ENCODE data around the gene SLC4A2.
A peak's percentile ranks its signal among the peaks of the same experiment; 100 is the strongest.

The SLC4A2 gene

DNA sequence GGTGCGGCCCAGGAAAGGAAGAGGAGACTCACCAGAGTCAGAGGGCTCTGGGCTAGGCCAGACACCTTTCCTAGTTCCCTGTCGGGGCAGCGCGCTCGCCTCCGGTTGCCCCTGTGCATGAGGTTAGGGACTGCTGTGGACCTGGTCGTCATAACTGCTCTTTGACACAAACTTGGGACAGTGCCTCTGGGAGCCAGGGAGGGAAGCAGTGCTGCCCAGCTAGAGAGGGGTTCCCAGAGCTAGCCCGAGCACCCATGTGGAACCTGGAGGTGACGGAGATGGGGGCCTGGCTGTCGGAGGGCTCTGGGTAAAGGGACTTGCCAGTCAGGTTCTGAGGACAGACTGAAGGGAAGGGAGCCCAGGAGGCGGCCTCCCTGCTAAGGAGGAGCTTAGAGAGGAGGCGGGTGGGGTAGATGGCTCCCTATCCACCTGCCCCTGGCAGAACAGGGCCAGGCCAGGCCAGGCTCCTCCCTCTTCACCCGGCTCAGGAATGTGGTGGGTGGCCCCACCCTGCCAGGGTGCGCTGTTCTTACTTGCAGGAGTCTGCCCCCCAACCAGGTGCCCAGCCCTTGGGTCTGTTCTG is 56.5 kb downstream of the SLC4A2 start:
- no peak for DNase-seq (ENCODE audit: low read depth, low spot score)

DNA sequence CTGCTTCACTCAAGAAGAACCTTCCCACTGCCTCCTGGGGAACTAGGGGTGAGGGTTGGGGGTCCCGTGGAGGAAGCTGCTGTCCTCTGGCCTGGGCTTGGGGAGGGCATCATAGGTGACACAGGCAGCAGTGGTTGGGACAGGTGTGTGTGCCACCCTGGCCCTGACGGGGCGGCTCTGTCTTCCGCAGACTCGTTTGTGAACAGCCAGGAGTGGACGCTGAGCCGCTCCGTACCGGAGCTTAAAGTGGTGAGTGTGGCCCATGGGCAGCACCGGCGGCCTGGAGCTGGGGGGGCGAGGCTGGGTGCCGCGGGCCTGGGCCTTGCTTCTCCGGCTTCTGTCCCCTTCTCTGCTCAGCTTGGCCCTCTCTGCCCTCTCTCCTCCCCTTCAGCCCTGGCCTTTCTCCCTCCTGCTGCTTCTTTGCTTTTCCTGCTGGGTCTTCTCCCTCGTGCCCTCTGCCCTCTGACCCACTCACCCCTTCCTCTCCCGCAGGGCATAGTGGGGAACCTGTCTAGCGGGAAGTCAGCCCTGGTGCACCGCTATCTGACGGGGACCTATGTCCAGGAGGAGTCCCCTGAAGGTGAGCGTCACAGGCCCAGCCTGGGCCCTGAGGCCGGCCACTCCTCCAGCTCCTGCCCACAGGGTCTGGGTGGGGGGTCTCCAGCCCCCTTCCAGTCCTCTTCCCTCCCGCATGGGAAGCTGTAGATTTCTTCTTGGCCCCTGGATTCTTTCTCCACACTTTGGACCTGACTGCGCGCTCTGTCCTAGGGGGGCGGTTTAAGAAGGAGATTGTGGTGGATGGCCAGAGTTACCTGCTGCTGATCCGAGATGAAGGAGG is 57.4 kb downstream of the SLC4A2 start:
- DNase-seq (ENCODE audit: low read depth, low spot score), result no peak

DNA sequence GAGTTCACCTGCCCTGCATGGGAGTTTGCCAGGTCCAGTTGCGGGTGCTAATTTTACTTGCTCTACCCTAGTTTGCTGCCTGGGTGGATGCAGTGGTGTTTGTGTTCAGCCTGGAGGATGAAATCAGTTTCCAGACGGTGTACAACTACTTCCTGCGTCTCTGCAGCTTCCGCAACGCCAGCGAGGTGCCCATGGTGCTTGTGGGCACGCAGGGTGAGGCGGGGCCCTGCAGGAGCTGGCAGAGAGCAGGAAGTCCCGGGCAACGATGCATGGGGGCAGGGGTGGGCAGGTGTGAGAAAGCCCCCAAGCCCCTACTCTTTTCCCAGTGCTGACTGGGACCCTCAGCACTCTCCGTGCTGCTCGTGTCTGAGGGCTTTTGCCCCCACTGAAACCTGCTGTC is 58.2 kb downstream of the SLC4A2 start:
- DNase-seq (ENCODE audit: low read depth, low spot score), result no peak

DNA sequence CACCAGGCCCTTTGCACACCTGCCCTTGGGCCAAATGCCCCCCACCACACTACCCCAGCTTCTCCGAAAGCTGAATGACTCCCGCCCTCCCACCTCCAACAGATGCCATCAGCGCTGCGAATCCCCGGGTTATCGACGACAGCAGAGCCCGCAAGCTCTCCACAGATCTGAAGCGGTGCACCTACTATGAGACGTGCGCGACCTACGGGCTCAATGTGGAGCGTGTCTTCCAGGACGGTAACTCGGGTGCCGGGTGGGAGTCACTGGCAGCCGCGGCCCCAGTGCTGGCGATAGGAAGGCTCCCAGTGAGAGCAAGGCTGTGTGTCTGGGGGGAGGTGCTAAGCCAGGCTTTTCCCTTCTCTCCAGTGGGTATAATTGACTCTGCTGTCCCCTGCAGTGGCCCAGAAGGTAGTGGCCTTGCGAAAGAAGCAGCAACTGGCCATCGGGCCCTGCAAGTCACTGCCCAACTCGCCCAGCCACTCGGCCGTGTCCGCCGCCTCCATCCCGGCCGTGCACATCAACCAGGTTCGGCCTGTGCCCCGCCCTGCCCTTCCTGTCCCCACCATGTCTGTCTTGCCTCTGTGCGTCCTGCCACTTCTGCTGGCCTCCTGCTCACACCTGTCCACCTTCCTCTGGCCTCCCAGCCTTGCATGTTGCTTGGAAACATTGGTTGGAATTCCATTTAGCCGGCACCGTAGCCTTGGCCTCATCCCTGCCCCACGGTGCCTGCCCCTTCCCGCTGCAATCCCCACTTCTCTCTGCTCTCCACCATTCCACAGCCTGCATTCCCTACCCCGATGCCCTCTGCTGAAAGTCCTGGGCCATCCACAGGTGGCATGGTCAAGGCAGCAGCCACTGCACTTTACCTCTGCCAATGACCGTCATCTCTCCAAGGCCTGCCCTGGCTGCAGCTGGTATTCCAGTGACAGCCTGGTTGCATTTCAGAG is 59.0 kb downstream of the SLC4A2 start:
- DNase-seq (ENCODE audit: low read depth, low spot score), result no peak

DNA sequence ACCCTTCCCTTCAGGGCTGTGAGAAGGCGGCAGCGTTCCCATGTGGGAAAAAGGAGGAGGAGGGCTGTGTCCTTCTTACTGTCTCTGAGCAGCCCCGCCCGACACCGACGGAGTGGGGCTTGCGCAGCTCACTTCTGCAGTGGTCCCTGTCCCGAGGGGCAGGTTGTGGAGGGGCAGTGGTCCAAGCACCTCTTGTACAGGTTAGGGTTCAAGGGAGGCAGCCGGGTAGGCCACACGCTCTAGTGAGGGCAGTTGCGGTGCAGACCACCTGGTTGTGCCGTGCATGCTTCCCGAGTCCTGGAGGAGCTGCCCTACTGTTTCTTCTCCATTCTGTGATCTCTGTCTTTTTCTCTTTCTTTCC is 59.6 kb downstream of the SLC4A2 start:
- no peak for DNase-seq (ENCODE audit: low read depth, low spot score)

DNA sequence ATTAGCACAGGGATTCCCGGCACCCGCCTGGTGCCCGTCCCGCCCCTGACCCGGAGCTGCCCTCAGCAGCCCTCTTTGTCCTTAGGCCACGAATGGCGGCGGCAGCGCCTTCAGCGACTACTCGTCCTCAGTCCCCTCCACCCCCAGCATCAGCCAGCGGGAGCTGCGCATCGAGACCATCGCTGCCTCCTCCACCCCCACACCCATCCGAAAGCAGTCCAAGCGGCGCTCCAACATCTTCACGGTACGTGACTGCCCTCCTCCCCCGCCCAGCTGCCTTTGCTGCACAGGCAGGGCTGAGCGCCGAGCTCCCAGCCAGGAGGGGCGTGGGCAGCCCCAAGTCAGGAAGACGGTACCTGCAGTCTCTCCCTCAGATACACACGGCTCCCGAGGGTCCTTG is 60.5 kb downstream of the SLC4A2 start:
- DNase-seq (ENCODE audit: low read depth, low spot score), result no peak

DNA sequence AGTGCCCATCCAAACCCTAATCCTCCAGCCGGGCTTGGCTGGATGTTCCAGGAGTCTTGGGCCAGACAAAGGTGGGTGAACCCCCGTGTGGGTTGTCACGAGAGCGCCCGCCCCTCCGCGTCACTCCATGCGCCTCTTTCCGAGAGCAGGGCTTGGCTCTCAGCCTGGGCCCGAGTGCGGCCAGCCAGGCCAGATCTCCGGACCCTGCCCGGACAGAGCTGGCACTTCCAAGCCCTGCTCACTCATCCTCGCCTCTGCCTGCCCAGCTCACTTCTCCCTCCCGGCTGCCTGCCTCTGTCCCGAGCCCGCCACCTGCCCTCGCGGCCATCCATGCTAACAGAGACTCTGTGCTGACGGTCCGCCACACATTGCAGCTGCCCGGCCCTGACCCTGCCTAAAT is 61.5 kb downstream of the SLC4A2 start:
- no peak for DNase-seq (ENCODE audit: low read depth, low spot score)

DNA sequence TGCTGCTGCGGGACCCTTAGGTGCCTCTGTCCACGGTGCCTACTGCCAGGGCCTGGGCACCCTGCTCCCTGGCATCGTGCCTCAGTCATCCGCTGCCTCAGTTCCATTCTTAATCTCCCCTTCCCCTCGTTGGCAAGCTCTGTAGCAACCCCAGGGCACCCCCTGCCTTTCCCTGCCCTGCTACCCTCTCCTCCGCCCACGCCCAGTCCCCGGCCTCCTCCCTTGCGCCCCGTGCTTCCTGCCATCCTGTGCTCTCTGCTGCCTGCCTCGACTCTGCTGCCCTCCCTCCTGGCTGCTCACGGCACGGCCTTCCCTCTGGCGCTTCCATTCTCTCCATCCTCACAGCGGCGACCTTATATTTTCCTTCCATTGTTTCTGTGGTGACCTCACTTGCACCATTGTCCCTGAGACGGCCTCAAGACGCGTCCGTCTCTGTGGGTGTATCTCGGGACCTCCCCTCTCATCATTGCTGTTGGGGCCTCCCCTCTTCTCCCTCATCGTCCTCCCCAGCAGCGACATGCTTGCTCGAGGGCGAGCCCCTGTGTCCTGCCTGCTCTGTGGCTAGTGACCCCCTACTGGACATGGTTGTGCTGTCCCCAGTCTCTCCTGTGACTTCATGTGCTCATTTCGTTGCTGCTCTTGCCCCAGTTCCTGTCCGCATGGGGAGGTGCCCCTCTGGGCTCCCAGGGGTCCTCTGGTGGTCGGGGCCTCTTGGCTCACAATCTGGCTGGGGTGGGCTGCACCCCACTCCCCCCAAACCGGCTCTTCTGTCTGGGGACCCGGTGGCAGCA is 62.2 kb downstream of the SLC4A2 start:
- no peak for DNase-seq (ENCODE audit: low read depth, low spot score)

DNA sequence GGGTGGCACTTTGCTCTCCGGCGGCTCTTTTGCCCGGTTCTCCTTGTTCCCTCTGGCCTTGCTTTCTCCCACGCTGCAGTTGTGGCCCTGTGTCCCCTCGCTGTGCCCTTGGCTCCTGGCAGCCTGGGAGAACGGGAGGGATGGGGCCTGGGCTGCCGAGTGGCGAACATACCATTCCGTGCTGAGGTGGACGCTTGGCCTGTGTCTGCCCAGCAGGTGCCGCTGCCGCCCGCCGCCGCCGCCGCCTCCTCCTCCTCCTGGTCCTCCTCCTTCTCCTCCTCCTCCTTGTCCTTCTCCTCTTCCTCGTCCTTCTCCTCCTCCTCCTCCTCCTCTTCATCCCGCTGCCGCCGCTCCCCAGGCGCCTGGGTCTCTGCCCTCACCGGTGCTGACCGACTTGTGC is 62.9 kb downstream of the SLC4A2 start:
- DNase-seq (ENCODE audit: low read depth, low spot score), result no peak

DNA sequence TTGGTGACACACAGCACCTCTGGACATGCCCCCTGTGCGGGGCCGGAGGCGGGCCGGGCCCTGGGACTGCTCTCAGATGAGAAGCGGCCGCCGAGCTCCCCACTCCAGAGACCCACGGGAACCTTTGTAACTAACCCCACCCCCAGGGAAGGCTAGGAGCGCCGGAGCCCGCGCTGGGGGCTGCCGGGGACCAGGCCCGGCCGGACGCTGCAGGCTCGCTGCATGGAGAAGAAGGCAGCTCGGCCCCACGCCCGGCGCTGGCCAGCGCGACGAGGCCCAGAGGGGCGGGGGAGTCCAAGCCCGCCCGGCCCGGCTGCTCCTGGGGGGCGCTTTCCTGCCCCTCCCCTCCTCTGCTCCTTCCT is 63.4 kb downstream of the SLC4A2 start:
- DNase-seq (ENCODE audit: low read depth, low spot score), result no peak

DNA sequence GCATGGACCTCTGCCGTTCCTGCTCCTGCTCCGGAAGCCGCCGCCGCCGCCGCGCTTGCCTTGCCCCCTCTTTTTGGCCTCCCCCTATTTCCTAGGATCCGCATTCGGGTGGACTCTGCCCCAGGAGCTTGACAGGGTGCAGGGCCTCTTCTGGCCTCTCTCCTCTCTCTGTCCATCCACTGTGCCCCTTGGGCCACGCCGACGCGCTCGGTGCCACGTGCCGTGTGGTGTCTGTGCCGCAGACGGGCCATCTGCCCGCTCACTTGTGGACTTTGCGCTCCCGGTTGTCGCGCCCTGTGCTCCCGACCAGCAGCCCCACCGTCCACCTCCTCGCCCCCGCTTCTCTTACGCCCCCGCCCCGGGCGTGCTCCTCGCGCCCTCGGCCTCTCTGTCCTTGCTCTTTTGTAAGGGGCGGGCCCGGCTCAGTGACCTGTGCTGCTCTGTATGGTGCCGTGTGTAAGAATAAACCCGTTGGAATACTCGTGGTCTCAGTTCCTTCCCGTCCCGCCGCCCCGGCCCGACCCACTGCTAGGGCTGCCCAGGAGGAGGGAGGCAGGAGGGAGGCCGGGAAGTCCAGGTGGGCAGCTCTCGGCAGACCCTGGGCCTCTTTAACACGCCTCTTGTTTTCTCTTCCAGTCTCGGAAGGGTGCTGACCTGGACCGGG is 63.9 kb downstream of the SLC4A2 start:
- no peak for DNase-seq (ENCODE audit: low read depth, low spot score)

DNA sequence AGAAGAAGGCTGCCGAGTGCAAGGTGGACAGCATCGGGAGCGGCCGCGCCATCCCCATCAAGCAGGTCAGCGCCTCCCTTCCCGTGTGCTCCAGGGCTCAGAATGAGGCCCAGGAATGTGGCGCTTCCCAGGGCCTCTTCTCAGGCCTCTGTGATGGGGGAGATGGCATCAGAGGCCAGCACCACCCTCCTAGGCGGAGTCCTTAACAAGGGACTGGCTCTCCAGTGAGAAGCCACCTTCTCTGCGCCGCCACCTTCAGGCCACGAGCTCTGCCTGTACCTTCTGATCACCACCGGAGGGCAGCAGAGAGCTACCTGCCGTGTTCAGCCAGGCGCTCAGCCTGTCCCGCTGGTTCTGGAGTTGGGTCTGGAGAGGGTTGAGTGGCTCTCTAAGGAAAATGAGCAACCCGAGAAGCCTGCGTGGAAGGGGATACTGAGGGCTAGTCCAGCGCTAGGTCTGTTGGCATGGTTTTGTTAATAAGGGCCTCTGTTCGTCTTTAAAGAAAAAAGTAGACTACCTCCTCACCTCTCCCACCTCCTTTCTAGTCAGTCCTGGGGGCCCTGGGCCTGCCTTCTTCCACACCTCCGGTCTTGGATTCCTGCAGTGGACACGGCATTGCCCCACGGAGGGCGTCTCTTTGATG is 64.6 kb downstream of the SLC4A2 start:
- DNase-seq (ENCODE audit: low read depth, low spot score), result peak; percentile 48

DNA sequence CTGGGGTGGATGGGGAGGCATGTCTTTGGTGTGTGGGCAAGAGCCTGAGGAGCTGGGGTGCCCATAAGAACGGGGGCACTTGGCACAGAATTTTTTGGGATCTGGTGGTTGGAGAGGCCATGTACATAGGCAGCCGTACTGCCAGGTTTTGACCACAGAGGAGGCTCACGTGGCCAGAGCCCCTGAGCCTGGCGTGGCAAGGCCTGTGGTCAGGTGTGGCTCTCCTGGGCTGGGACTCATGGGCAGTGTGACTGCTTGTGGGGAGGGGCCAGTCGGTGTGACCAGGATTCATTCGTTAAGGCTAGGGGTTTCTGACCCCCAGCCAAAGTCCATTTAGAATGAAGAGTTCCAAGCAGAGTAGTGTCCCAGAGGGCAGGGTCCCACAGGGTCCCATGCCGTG is 65.1 kb downstream of the SLC4A2 start:
- DNase-seq (ENCODE audit: low read depth, low spot score), result no peak

DNA sequence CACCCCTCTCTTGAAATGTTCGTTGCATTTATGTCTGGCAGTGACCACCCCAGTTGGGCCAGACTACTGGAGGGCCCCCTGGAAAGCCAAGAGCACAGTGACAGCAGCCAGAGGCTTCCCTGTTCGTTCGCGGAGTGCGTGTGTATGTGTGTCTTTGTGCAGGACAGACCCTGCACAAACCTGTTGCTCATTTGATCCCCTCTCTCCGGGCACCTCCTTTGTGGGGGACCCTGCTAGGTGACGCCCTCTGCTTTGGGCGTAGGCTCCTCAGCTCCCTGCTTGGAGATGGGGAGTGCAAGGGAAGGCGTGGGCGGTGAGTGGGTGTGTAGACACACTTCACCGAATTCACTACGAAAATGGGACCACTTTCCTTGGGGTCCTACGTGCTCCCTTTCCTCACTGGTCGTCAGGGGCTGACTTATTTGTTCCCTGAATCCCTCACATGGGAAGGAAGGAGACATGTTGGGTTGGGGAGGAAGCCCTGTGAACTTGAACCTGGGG is 65.6 kb downstream of the SLC4A2 start:
- no peak for DNase-seq (ENCODE audit: low read depth, low spot score)

DNA sequence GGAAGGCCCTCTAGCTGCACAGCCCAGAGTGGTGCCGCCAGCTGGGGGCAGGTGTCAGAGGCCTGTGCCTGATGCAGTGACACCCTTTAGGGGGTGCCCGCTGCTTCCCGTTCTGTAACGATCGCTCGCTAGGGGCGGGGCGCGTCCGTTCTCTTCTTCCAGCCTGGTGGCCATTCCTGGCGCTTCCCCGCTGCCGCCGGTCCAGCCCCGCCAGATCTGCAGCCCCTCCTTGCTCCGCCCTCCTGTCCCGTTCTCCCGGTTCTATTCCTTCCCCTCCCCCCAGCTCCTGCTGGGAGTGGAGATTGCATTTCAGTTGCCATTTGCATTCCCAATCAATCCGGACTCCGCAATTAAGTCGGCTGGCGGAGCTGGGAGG is 66.1 kb downstream of the SLC4A2 start:
- no peak for DNase-seq (ENCODE audit: low read depth, low spot score)

DNA sequence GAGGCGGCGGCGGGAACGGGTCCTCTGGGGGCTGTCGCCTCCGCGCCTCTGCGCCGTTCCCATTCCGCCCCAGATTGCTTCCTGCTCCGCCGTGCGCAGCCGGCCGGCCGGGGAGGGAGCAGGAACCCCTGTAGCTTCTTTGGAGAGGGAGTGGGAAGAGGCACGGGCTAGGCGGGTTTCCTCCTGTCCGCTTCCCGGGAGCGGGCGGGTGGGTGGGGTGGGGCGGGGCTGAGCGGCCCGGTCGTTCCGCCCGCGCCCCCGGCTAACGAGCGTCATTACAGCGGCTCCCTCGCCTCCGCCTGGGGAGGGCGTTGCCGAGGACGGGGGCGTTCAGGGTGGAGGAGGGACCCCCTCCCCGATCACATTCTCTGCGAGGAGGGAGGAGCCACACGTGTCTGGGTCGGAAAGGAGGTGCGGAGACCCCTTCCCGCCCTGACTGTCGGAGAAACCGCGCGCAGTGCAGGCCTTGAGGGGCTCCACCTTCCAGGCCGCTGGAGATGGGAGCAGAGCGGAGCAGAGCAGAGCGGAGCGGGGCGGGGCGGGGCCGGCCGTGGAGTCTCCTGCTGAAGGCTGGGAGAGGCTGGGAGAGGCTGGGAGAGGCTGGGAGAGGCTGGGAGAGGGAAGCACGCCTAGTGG is 66.6 kb downstream of the SLC4A2 start:
- no peak for DNase-seq (ENCODE audit: low read depth, low spot score)
